Measurements from ENCODE around the gene FADS6.
"Not testable (repeated sequence)": the region's sequence is repeated elsewhere in the genome, so short reads cannot be mapped to it uniquely, and the experiment has no call there.

FADS6 gene

DNA sequence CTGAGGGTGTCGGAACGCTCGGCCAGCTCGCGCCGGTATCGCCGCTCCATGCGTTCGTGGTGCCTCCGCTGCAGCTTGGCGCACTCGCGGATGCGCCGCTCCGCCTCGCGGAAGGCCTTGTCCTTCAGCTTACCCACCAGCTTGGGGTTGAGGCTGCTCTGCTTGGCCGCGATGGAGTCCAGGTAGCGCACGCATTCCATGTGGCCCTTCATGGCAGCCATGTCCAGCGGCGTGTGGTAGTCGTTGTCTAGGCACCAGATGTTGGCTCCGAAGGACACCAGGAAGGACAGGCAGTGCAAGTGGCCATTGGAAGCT is 26.8 kb upstream of the FADS6 start:
- no peak for DNase-seq

DNA sequence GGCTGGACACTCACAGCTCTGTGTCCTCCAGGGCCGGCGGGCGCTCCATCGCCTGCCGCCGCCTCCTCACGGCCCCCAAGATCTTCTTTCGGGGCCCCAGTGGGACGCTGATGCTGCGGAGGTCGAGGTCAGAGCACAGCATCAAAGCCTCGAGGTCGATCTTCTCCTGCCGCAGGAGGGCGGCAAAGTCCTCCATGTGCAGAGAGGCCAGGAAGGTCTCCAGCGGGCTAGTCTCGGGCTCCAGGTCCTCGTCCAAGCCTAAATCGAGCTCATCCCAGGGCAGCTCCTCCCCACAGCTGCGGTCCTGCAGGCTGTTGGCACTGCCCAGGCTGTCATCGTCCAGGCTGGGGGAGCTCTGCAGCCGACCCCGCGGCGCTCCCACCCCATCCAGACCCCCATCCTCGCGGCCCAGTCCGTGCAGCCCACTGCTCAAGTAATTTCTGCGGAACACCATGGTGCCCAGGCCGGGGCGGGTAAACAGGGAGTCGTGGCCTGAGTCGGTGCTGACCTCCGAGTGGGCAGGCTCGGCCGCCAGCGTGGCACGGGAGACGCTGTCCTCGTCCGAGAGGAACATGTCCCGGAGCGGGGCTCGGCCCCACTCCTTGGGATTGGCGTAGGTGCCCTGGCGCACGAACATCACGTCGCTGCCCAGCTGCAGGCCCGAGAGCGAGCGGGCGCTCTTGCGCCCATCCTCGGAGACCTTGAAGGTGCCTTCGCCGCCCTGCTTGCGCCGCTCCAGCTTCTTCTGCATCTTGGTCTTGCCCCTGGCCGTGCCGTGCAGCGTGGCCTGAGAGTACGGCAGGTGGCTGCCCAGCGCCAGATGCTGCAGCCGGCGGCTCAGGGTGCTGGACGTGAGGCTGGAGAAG is 26.2 kb upstream of the FADS6 start:
- DNase-seq: no peak

GRCh38 chr17:74918906-74919305 is 25.5 kb upstream of the FADS6 start:
- DNase-seq: peak; percentile 15

DNA sequence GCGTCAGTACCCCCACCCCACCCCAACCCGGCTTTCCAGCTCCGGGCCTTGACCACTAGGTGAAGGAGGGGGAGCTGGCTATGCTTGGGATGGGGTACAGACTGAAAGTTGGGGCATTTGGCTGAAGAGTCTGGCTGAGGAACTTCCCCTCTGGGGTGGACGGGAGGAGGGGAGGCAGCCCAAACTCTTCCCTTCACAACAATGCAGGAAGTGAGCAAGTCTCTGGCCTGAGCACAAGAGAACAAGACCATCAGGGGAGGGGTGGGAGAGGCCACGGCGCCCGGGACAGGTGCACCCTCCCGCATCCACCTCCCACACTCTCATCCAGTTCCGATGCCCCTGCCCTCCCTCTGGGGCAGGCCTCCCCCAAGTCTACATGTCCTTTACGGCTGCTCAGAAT is 24.0 kb upstream of the FADS6 start:
- peak; percentile 61 for DNase-seq

- DNase-seq: no peak
These were observed 23.4 kb upstream of the FADS6 start for GRCh38 chr17:74916851-74917199.

DNA sequence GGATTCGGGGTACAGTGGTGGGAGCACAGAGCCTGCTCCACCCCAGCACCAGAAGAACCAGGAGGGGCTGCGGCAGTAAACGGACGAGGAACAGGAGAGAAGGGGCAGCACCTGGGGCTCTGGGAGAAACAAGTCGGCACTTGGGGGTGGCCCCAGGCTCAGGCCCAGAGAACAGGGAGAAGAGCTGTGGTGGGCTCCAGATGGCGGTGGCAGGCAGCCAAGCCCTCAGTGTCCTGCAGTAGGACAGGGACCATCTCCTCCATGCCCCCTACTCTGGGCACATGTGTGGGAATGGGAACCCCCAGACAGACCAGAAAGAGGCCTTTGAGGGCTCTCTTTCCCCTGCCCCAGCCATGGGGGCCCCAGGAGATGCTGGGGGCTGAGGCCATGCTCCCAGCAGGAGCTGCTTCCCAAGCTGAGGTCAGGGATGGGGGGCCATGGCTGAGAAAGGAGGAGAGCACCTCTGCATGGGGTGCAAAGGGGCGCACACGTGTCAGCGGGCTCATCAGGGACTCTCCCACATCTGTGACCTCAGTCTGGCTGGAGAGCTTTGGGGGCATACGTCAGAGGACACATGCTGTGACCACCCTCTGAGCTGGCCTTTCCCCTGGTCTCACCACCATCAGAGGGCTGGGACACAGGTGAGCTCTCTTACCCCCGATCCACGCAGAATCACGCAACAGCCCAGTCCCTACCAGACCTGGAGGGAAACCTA is 22.9 kb upstream of the FADS6 start:
- no peak for DNase-seq

DNA sequence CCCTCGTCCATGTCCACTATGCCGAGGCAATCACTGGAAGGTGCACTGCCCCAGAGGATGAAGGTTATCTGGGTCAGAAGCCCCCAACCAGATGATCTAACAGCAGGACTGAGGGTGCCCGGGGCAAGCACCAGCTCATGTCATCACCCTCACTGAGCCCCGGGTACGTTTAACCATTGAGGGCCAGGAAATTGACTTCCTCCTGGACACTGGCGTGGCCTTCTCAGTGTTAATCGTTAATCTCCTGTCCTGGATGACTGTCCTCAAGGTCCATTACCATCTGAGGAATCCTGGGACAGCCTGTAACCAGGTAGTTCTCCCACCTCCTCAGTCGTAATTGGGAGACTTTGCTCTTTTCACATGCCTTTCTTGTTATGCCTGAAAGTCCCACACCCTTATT is 18.0 kb upstream of the FADS6 start:
- not testable (repeated sequence) for DNase-seq

DNA sequence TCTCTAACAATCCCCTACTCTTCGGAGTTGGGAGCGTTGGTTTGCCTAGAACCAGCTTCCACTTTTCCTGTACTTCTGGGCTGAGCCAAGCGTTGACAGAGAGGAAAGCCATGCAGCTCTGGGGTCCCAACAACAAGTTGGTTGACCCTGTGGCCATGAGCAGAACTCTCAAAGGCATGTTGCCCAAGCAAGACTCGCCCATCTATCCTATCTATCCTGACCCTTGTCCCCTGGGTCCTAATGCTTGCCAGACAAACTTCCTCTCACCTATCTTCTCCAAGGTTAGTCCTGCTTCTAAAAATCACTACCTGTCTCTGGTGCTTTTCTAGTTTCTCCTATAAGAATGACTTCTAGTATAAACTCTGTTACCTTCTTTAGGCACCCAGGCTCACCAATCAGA is 15.7 kb upstream of the FADS6 start:
- DNase-seq: not testable (repeated sequence)

DNA sequence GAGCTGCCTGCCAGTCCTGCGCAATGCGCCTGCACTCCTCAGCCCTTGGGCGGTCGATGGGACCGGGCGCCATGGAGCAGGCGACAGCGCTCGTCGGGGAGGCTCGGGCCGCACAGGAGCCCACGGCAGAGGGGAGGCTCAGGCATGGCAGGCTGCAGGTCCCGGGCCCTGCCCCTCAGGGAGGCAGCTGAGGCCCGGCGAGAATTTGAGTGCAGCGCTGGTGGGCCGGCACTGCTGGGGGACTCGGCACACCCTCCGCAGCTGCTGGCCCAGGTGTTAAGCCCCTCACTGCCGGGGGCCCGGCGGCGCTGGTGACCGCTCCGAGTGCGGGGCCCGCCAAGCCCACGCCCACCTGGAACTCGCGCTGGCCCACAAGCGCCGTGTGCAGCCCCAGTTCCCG is 13.6 kb upstream of the FADS6 start:
- DNase-seq: no peak

DNA sequence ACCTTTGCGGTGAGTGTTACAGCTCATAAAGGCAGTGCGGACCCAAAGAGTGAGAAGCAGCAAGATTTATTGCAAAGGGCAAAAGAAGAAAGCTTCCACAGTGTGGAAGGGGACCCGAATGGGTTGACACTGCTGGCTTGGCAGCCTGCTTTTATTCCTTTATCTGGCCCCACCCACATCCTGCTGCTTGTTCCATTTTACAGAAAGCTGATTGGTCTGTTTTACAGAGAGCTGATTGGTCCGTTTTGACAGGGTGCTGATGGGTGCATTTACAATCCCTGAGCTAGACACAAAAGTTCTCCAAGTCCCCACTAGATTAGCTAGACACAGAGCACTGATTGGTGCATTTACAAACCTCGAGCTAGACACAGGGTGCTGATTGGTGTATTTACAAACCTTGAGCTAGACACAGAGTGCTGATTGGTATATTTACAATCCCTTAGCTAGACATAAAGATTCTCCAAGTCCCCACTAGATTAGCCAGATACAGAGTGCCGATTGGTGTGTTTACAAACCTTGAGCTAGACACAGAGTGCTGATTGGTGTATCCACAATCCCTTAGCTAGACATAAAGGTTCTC is 12.9 kb upstream of the FADS6 start:
- not testable (repeated sequence) for DNase-seq

DNA sequence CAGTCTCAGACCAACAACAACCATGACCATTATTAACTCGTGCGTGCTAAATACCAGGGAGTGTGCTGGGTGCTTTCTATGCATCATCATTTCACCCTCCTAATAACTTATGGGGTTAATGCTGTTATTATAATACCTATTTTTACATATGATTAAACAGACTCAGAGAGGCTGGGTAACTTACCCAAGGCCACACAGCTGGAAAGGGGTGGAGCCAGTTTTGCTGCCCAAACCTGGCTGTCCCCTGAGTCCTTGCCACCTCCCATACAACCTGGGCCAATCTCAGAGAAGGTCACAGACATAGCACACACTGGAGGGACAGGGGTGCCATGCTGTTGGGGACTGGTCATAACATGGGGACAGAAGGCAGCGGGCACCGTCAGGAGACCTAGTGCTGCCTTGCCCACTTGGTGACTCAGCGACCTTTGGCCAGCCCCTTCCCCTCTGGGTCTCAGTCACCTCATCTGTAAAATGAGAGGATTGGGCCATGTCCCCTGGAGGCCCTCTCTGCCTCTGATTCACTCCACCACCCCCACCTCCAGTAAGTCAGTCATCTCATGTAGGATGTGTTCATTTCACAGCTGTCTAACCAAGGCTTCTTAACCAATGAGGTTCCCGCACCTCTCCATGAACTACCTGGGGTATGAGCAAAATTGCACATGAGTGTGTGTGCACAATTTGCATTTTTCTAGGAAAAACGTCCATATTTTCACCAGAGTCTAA is 11.4 kb upstream of the FADS6 start:
- no peak for DNase-seq

GRCh38 chr17:74903671-74904070 is 10.2 kb upstream of the FADS6 start:
- DNase-seq: no peak

GRCh38 chr17:74903034-74903433 is 9.6 kb upstream of the FADS6 start:
- DNase-seq: no peak

DNA sequence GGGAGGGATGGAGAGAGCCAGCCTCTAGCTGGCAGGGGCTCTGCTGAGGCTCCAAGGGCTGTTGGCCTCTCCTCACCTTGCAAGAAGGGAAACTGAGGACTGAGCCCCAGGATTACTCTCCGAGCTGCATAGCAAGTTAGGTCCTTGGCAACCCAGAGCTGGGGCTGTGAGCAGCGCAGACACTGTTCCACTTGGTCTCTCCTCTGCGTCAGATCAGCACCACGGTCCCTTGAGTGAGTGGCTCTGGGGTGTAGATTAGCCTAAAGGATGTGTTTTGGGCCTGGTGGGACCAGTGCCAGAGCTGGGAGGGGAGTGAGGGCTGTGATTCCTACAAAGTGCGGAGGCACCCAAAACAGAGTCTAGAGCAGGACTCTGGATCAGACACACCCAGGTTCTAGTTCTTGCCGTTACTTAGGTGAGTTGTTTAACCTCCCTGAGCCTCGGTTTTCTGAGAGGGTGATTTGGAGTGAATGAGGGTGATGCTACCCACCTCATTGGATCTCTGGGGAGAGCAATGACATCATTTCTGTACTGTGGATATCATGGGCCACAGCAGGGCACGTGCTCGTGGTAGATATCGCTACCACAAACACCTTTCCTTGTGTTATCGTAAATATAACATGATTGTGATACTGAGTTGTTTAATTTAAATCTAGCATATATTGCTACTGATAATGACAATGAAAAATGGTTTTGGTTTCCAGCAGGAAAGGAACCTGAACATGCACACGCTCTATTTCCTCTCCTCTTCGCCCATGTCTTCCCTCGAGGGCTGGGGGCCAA is 8.1 kb upstream of the FADS6 start:
- no peak for DNase-seq

GRCh38 chr17:74900208-74900607 is 6.8 kb upstream of the FADS6 start:
- no peak for DNase-seq

DNA sequence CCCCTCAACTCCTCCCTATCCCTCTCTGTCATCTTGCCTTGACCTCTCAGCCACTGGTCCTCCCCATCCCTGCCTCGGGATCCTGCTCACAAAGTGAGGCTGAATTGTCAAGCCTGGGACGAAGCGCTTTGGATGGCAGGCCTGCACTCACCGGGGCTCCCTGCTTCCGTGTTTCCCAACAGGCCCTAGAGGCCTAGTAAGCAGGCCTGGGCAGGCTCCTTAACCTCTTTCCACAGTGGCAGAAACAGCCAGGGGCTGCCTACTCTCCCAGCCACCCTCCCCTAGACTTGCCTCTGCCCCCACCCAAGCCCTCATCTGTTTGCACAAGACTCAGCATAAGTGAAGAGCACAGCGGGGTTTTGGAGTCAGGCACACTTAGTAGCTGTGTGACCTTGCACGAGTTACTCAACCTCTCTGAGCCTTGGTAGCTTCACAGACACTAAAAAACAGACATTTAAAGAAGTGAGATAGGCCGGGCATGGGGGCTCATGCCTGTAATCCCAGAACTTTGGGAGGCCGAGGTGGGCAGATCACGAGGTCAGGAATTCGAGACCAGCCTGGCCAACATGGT is 5.0 kb upstream of the FADS6 start:
- no peak for DNase-seq

GRCh38 chr17:74893936-74894671 is 671 bp upstream of the FADS6 start:
- no peak for DNase-seq

- DNase-seq: no peak
These were observed 1.2 kb downstream of the FADS6 start for GRCh38 chr17:74892013-74892841.

GRCh38 chr17:74890554-74890953 is 2.9 kb downstream of the FADS6 start:
- no peak for DNase-seq

GRCh38 chr17:74888469-74888868 is 5.0 kb downstream of the FADS6 start:
- no peak for DNase-seq

DNA sequence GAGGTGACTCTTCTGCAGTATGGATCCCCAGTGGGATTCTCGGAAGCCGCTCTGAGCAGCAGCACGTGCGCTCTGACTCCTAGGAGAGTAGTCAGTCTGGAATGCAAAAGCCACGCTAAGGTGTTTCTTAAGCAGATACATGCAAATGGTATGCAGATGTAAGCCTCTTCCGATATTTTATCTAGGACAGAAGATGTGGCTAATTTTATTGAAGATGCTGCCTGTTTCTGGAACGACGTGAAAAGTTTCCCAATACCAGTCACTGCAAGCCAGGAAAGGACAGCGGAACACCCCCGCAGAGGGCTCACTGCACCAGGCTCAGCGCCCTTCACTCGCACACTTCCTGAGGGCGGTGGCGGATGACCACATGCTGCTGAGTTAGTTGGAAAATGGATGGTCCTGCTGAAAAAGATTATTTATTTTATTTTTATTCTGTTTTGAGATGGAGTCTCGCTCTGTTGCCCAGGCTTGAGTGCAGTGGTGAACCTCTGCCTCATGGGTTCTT is 10.1 kb downstream of the FADS6 start:
- peak; percentile 46 for DNase-seq
